OCI-LY7 (cell line): Measurements from ENCODE around the gene HGS.

Experiments used
- CTCF ChIP-seq: fragments of 200-600 bp; sonication (generic); conservative IDR thresholded peaks from 2 replicates; pipeline ENCODE4 v1.5.1; 2014; ENCODE audit warnings: mild to moderate bottlenecking, antibody characterized with exemption, low read length, moderate library complexity, mixed read lengths
- EZH2phosphoT487 ChIP-seq: fragments of 200-600 bp; sonication (generic); IDR thresholded peaks from 2 replicates; pipeline ENCODE4 v1.6.1; 2018; ENCODE audit warnings: low read depth, borderline replicate concordance, mild to moderate bottlenecking, mixed run types, antibody characterized with exemption, low read length, moderate library complexity, mixed read lengths

GRCh38 chr17:81713556-81714411 lies 30.0 kb downstream of the HGS start:
- TF ChIP-seq CTCF = no peak
- TF ChIP-seq EZH2phosphoT487 = no peak
